ENCODE measurements around the gene STAM.

The STAM gene

GRCh38 chr10:17729630-17730029 lies 85.7 kb downstream of the STAM start:
- H2AFZ ChIP-seq (ENCODE audit: low read depth, low read length): no peak overlapping the region
- no peaks in the 10 kb centered on the region for H3K9me3 ChIP-seq (ENCODE audit: low read length)
- no peaks in the 10 kb centered on the region for H3K27me3 ChIP-seq (ENCODE audit: insufficient read depth, low read length)
- no peaks in the 10 kb centered on the region for H3K36me3 ChIP-seq (ENCODE audit: insufficient read depth, low read length)
- H3K4me1 ChIP-seq (ENCODE audit: insufficient read depth, low read length): no peaks in the 10 kb centered on the region
- H3K4me3 ChIP-seq (ENCODE audit: low read length): no peak overlapping the region

GRCh38 chr10:17730667-17731066 lies 86.7 kb downstream of the STAM start:
- H2AFZ ChIP-seq (ENCODE audit: low read depth, low read length): no peak overlapping the region
- H3K9me3 ChIP-seq (ENCODE audit: low read length): no peaks in the 10 kb centered on the region
- H3K27me3 ChIP-seq (ENCODE audit: insufficient read depth, low read length): no peaks in the 10 kb centered on the region
- H3K36me3 ChIP-seq (ENCODE audit: insufficient read depth, low read length): no peaks in the 10 kb centered on the region
- H3K4me1 ChIP-seq (ENCODE audit: insufficient read depth, low read length): no peaks in the 10 kb centered on the region
- no peak overlapping the region for H3K4me3 ChIP-seq (ENCODE audit: low read length)

- no peaks in the 10 kb centered on the region for H3K27me3 ChIP-seq (ENCODE audit: insufficient read depth, low read length)
- H3K9me3 ChIP-seq (ENCODE audit: low read length): no peaks in the 10 kb centered on the region
- H3K4me1 ChIP-seq (ENCODE audit: insufficient read depth, low read length): no peaks in the 10 kb centered on the region
- H2AFZ ChIP-seq (ENCODE audit: low read depth, low read length): no peak overlapping the region
- no peak overlapping the region for H3K4me3 ChIP-seq (ENCODE audit: low read length)
- no peaks in the 10 kb centered on the region for H3K36me3 ChIP-seq (ENCODE audit: insufficient read depth, low read length)
Measured at GRCh38 chr10:17731331-17732020, 87.5 kb downstream of the STAM start.

- H3K27me3 ChIP-seq (ENCODE audit: insufficient read depth, low read length): no peaks in the 10 kb centered on the region
- no peak overlapping the region for H2AFZ ChIP-seq (ENCODE audit: low read depth, low read length)
- H3K9me3 ChIP-seq (ENCODE audit: low read length): no peaks in the 10 kb centered on the region
- H3K4me1 ChIP-seq (ENCODE audit: insufficient read depth, low read length): no peaks in the 10 kb centered on the region
- no peaks in the 10 kb centered on the region for H3K36me3 ChIP-seq (ENCODE audit: insufficient read depth, low read length)
- no peak overlapping the region for H3K4me3 ChIP-seq (ENCODE audit: low read length)
Measured at GRCh38 chr10:17733620-17734019, 89.7 kb downstream of the STAM start.

GRCh38 chr10:17734432-17735080 lies 90.6 kb downstream of the STAM start:
- no peak overlapping the region for H2AFZ ChIP-seq (ENCODE audit: low read depth, low read length)
- H3K36me3 ChIP-seq (ENCODE audit: insufficient read depth, low read length): no peaks in the 10 kb centered on the region
- H3K9me3 ChIP-seq (ENCODE audit: low read length): no peaks in the 10 kb centered on the region
- H3K4me1 ChIP-seq (ENCODE audit: insufficient read depth, low read length): no peaks in the 10 kb centered on the region
- H3K4me3 ChIP-seq (ENCODE audit: low read length): no peak overlapping the region
- H3K27me3 ChIP-seq (ENCODE audit: insufficient read depth, low read length): no peaks in the 10 kb centered on the region

GRCh38 chr10:17735166-17735941 lies 91.4 kb downstream of the STAM start:
- H3K36me3 ChIP-seq (ENCODE audit: insufficient read depth, low read length): no peaks in the 10 kb centered on the region
- H2AFZ ChIP-seq (ENCODE audit: low read depth, low read length): no peak overlapping the region
- no peaks in the 10 kb centered on the region for H3K9me3 ChIP-seq (ENCODE audit: low read length)
- no peaks in the 10 kb centered on the region for H3K27me3 ChIP-seq (ENCODE audit: insufficient read depth, low read length)
- no peaks in the 10 kb centered on the region for H3K4me1 ChIP-seq (ENCODE audit: insufficient read depth, low read length)
- H3K4me3 ChIP-seq (ENCODE audit: low read length): no peak overlapping the region

GRCh38 chr10:17736223-17736622 lies 92.3 kb downstream of the STAM start:
- H3K27me3 ChIP-seq (ENCODE audit: insufficient read depth, low read length): no peaks in the 10 kb centered on the region
- no peak overlapping the region for H3K4me3 ChIP-seq (ENCODE audit: low read length)
- no peak overlapping the region for H2AFZ ChIP-seq (ENCODE audit: low read depth, low read length)
- no peaks in the 10 kb centered on the region for H3K36me3 ChIP-seq (ENCODE audit: insufficient read depth, low read length)
- H3K4me1 ChIP-seq (ENCODE audit: insufficient read depth, low read length): no peaks in the 10 kb centered on the region
- H3K9me3 ChIP-seq (ENCODE audit: low read length): no peaks in the 10 kb centered on the region

GRCh38 chr10:17737027-17737965 lies 93.3 kb downstream of the STAM start:
- Histone ChIP-seq H3K4me3 (ENCODE audit: low read length) (no peak overlapping the region), H2AFZ (ENCODE audit: low read depth, low read length) (no peak overlapping the region), H3K27me3 (ENCODE audit: insufficient read depth, low read length) (no peaks in the 10 kb centered on the region), H3K9me3 (ENCODE audit: low read length) (no peaks in the 10 kb centered on the region), H3K4me1 (ENCODE audit: insufficient read depth, low read length) (no peaks in the 10 kb centered on the region), H3K36me3 (ENCODE audit: insufficient read depth, low read length) (no peaks in the 10 kb centered on the region)

GRCh38 chr10:17740668-17741067 lies 96.7 kb downstream of the STAM start:
- Histone ChIP-seq H3K27me3 (ENCODE audit: insufficient read depth, low read length) (no peaks in the 10 kb centered on the region), H3K4me1 (ENCODE audit: insufficient read depth, low read length) (no peaks in the 10 kb centered on the region), H3K36me3 (ENCODE audit: insufficient read depth, low read length) (no peaks in the 10 kb centered on the region), H3K4me3 (ENCODE audit: low read length) (no peak overlapping the region), H2AFZ (ENCODE audit: low read depth, low read length) (no peak overlapping the region), H3K9me3 (ENCODE audit: low read length) (no peaks in the 10 kb centered on the region)

GRCh38 chr10:17742918-17743317 lies 99.0 kb downstream of the STAM start:
- Histone ChIP-seq H3K4me1 (ENCODE audit: insufficient read depth, low read length) (no peaks in the 10 kb centered on the region), H3K4me3 (ENCODE audit: low read length) (no peak overlapping the region), H3K36me3 (ENCODE audit: insufficient read depth, low read length) (no peaks in the 10 kb centered on the region), H3K9me3 (ENCODE audit: low read length) (no peaks in the 10 kb centered on the region), H2AFZ (ENCODE audit: low read depth, low read length) (no peak overlapping the region), H3K27me3 (ENCODE audit: insufficient read depth, low read length) (no peaks in the 10 kb centered on the region)

GRCh38 chr10:17743437-17743836 lies 99.5 kb downstream of the STAM start:
- H2AFZ ChIP-seq (ENCODE audit: low read depth, low read length): no peak overlapping the region
- H3K4me1 ChIP-seq (ENCODE audit: insufficient read depth, low read length): no peaks in the 10 kb centered on the region
- H3K4me3 ChIP-seq (ENCODE audit: low read length): no peak overlapping the region
- no peaks in the 10 kb centered on the region for H3K27me3 ChIP-seq (ENCODE audit: insufficient read depth, low read length)
- H3K36me3 ChIP-seq (ENCODE audit: insufficient read depth, low read length): no peaks in the 10 kb centered on the region
- no peaks in the 10 kb centered on the region for H3K9me3 ChIP-seq (ENCODE audit: low read length)

- Histone ChIP-seq H3K4me1 (ENCODE audit: insufficient read depth, low read length) (no peaks in the 10 kb centered on the region), H3K4me3 (ENCODE audit: low read length) (no peak overlapping the region), H3K36me3 (ENCODE audit: insufficient read depth, low read length) (no peaks in the 10 kb centered on the region), H3K27me3 (ENCODE audit: insufficient read depth, low read length) (no peaks in the 10 kb centered on the region), H3K9me3 (ENCODE audit: low read length) (no peaks in the 10 kb centered on the region), H2AFZ (ENCODE audit: low read depth, low read length) (no peak overlapping the region)
Measured at GRCh38 chr10:17744341-17744861, 100.5 kb downstream of the STAM start.

Data from neuron (in vitro differentiated cells).